H1 (cell line): ENCODE results near the gene LRRC45. TPM values are rescaled to one million over a fixed set of nuclear protein-coding genes. Genes with fewer than 3 reads are reported as not detected.

ENCODE experiments used
- CTCF ChIA-PET: fragments of 300-600 bp; sonication (Branson Sonifier 250); formaldehyde crosslinking; loops from one replicate; lab custom pipeline; 2021; ENCODE audit not compliant: partially characterized antibody; lab: Charles Lee
- POLR2A ChIA-PET: fragments of 300-600 bp; sonication (Branson Sonifier 250); formaldehyde crosslinking; loops from one replicate; lab custom pipeline; 2021; ENCODE audit warnings: inconsistent platforms; ENCODE audit not compliant: partially characterized antibody; lab: Charles Lee
- DNase-seq, 2 experiments: peaks; one replicate each; pipeline versions ENCODE4 v3.0.0 to v3.0.0-alpha.2; 2010 to 2022; ENCODE audit warnings: low spot score in 2 of 2, low read depth in 1 of 2, mixed read lengths in 1 of 2
- FAIRE-seq: peaks from 2 replicates; lab custom pipeline; 2011; peaks lifted over from hg19 to GRCh38; lab: Jason Lieb, UNC
- H2AFZ ChIP-seq: 2 replicates; pipeline ENCODE4 v1.8.1; 2012; ENCODE audit warnings: low read length, inconsistent platforms
- H2AK5ac ChIP-seq: 2 replicates; pipeline ENCODE4 v1.6.1; 2013; ENCODE audit warnings: low read depth, low read length
- H2BK120ac ChIP-seq: replicated peaks from 2 replicates; pipeline ENCODE3; 2013; ENCODE audit warnings: low read depth, low read length, inconsistent platforms
- H2BK12ac ChIP-seq: 2 replicates; pipeline ENCODE4 v1.6.1; 2013; ENCODE audit warnings: low read depth, low read length
- H2BK15ac ChIP-seq: 2 replicates; pipeline ENCODE4 v1.6.1; 2013; ENCODE audit warnings: low read length
- H2BK20ac ChIP-seq: 2 replicates; pipeline ENCODE4 v1.6.1; 2013; ENCODE audit warnings: low read length
- H2BK5ac ChIP-seq: 2 replicates; pipeline ENCODE4 v1.6.1; 2013; ENCODE audit warnings: low read depth, low read length
- H3K14ac ChIP-seq: 2 replicates; pipeline ENCODE4 v1.6.1; 2013; ENCODE audit warnings: inconsistent platforms; ENCODE audit not compliant: insufficient read length
- H3K18ac ChIP-seq: 2 replicates; pipeline ENCODE4 v1.6.1; 2013; ENCODE audit warnings: low read length; ENCODE audit errors: extremely low read depth
- H3K23ac ChIP-seq: 2 replicates; pipeline ENCODE4 v1.6.1; 2013; ENCODE audit warnings: inconsistent platforms; ENCODE audit not compliant: insufficient read length
- H3K23me2 ChIP-seq: 2 replicates; pipeline ENCODE4 v1.6.1; 2013; ENCODE audit warnings: low read depth, low read length
- H3K27ac ChIP-seq: 2 replicates; pipeline ENCODE4 v1.6.1; 2011; ENCODE audit warnings: low read depth, low read length, inconsistent platforms
- H3K27me3 ChIP-seq, 4 experiments: replicated peaks in 1 of 4; 1 replicate in 1 of 4; 2 replicates in 3 of 4; pipeline versions ENCODE4 v1.6.1 to v1.8.1; 2011 to 2013; ENCODE audit warnings: low read length in 3 of 4, mild to moderate bottlenecking in 3 of 4, inconsistent platforms in 2 of 4, mixed read lengths in 2 of 4, moderate library complexity in 1 of 4; ENCODE audit not compliant: control insufficient read depth in 3 of 4, insufficient read depth in 3 of 4; ENCODE audit errors: extremely low read depth in 1 of 4
- H3K36me3 ChIP-seq, 4 experiments: 2 replicates each; pipeline versions ENCODE4 v1.6.1 to v1.8.1; 2011 to 2013; ENCODE audit warnings: mild to moderate bottlenecking in 4 of 4, low read length in 3 of 4, moderate library complexity in 2 of 4, control low read depth in 1 of 4, inconsistent platforms in 1 of 4; ENCODE audit not compliant: insufficient read depth in 4 of 4, control insufficient read depth in 2 of 4
- H3K4ac ChIP-seq: replicated peaks from 2 replicates; pipeline ENCODE3; 2013; ENCODE audit warnings: low read length, low read depth, mixed read lengths, inconsistent platforms; ENCODE audit not compliant: insufficient read length
- H3K4me1 ChIP-seq, 4 experiments: replicated peaks in 1 of 4; 1 replicate in 1 of 4; 2 replicates in 3 of 4; pipeline versions ENCODE4 v1.6.1 to v1.8.1; 2011 to 2013; ENCODE audit warnings: low read length in 3 of 4, inconsistent platforms in 2 of 4, mixed read lengths in 1 of 4; ENCODE audit not compliant: insufficient read depth in 4 of 4, control insufficient read depth in 3 of 4
- H3K4me2 ChIP-seq, 2 experiments: 2 replicates each; pipeline versions ENCODE4 v1.6.1 to v1.8.1; 2011 to 2013; ENCODE audit warnings: low read depth in 2 of 2, low read length in 2 of 2, control low read depth in 1 of 2, inconsistent platforms in 1 of 2, mild to moderate bottlenecking in 1 of 2; ENCODE audit not compliant: insufficient read depth in 1 of 2
- H3K4me3 ChIP-seq, 4 experiments: fragments of 200-600, 300-600 bp in 1 of 4; sonication (generic), shearing (Covaris generic), sonication (Bioruptor Twin) in 1 of 4; 2 replicates each; pipeline versions ENCODE4 v1.5.1 to v1.8.1; 2011 to 2016; ENCODE audit warnings: low read length in 4 of 4, low read depth in 3 of 4, control low read depth in 2 of 4, inconsistent platforms in 2 of 4, mild to moderate bottlenecking in 2 of 4, mixed read lengths in 1 of 4, moderate library complexity in 1 of 4; ENCODE audit not compliant: insufficient read depth in 2 of 4; ENCODE audit errors: extremely low read depth in 1 of 4
- H3K56ac ChIP-seq: replicated peaks from 2 replicates; pipeline ENCODE3; 2013; ENCODE audit warnings: low read depth, mild to moderate bottlenecking, mixed read lengths, low read length, inconsistent platforms; ENCODE audit not compliant: insufficient read length
- H3K79me1 ChIP-seq: 2 replicates; pipeline ENCODE4 v1.6.1; 2013; ENCODE audit warnings: low read depth, low read length, control low read depth
- H3K79me2 ChIP-seq, 2 experiments: 2 replicates each; pipeline versions ENCODE4 v1.6.1 to v1.8.1; 2012 to 2013; ENCODE audit warnings: low read length in 2 of 2, mild to moderate bottlenecking in 2 of 2, inconsistent platforms in 1 of 2; ENCODE audit not compliant: insufficient read depth in 2 of 2, control insufficient read depth in 1 of 2
- H3K9ac ChIP-seq, 4 experiments: replicated peaks in 1 of 4; 1 replicate in 1 of 4; 2 replicates in 3 of 4; pipeline versions ENCODE4 v1.6.1 to v1.8.1; 2011 to 2013; ENCODE audit warnings: low read depth in 3 of 4, low read length in 3 of 4, control low read depth in 2 of 4, mild to moderate bottlenecking in 2 of 4, moderate library complexity in 2 of 4, inconsistent platforms in 1 of 4; ENCODE audit errors: extremely low read depth in 1 of 4
- H3K9me3 ChIP-seq, 2 experiments: 2 replicates each; pipeline versions ENCODE4 v1.6.1 to v1.8.1; 2012 to 2013; ENCODE audit warnings: mild to moderate bottlenecking in 2 of 2, moderate library complexity in 2 of 2, control low read depth in 1 of 2, inconsistent platforms in 1 of 2, low read depth in 1 of 2, low read length in 1 of 2, mixed read lengths in 1 of 2; ENCODE audit not compliant: insufficient read depth in 2 of 2
- H4K20me1 ChIP-seq, 2 experiments: replicated peaks in 1 of 2; 2 replicates each; pipeline versions ENCODE3 to v1.8.1; 2011 to 2013; ENCODE audit warnings: inconsistent platforms in 2 of 2, low read length in 2 of 2, mild to moderate bottlenecking in 1 of 2; ENCODE audit not compliant: insufficient read depth in 2 of 2, control insufficient read depth in 1 of 2
- H4K5ac ChIP-seq: 2 replicates; pipeline ENCODE4 v1.6.1; 2013; ENCODE audit warnings: low read length, low read depth, mixed read lengths, inconsistent platforms; ENCODE audit not compliant: insufficient read length
- H4K8ac ChIP-seq: 2 replicates; pipeline ENCODE4 v1.8.0; 2013; ENCODE audit warnings: mild to moderate bottlenecking, moderate library complexity, low read length, inconsistent platforms; ENCODE audit not compliant: insufficient read depth; ENCODE audit errors: extremely low read depth
- H4K91ac ChIP-seq: replicated peaks from 2 replicates; pipeline ENCODE3; 2013; ENCODE audit warnings: low read length, mixed read lengths, inconsistent platforms; ENCODE audit not compliant: insufficient read length
- ASH2L ChIP-seq: fragments of 200-600, 300-600 bp; sonication (generic); IDR thresholded peaks from one replicate; pipeline ENCODE4 v1.7.1; 2017; ENCODE audit warnings: low read length
- BACH1 ChIP-seq: IDR thresholded peaks from 2 replicates; pipeline ENCODE4 v1.6.1; 2012; ENCODE audit warnings: low read length, improper control_type of control experiment
- CBX5 ChIP-seq: fragments of 300-800, 300-1000 bp; sonication (generic); IDR thresholded peaks from 2 replicates; pipeline ENCODE4 v1.7.1; 2016; ENCODE audit warnings: antibody characterized with exemption, low read length, low read depth
- CREB1 ChIP-seq: IDR thresholded peaks from 2 replicates; pipeline ENCODE4 v1.6.1; 2012; ENCODE audit warnings: inconsistent platforms
- CTBP2 ChIP-seq: IDR thresholded peaks from 2 replicates; pipeline ENCODE4 v1.7.0; 2011; ENCODE audit warnings: borderline replicate concordance, mild to moderate bottlenecking, moderate library complexity, mixed read lengths, low read length; ENCODE audit not compliant: insufficient read depth, insufficient read length
- KDM1A ChIP-seq: fragments of 200-600, 300-600 bp; sonication (generic); IDR thresholded peaks from 2 replicates; pipeline ENCODE4 v1.7.1; 2016; ENCODE audit warnings: mild to moderate bottlenecking, low read length, borderline replicate concordance
- PHF8 ChIP-seq: fragments of 200-600 bp; sonication (generic); conservative IDR thresholded peaks from 2 replicates; pipeline ENCODE4 v1.7.1; 2012; ENCODE audit warnings: low read depth, mild to moderate bottlenecking, inconsistent platforms, low read length, moderate library complexity
- whole genome bisulfite sequencing, 2 experiments: shearing (Covaris generic) in 1 of 2; methylation state at CpG; one replicate each; pipeline versions ENCODE4 v1.1.6 to v1.1.7; 2013 to 2015; ENCODE audit warnings: low lambda C conversion rate in 2 of 2, mixed read lengths in 2 of 2, inconsistent platforms in 1 of 2, low coverage in 1 of 2, missing lambda C conversion rate in 1 of 2; ENCODE audit not compliant: insufficient replicate concordance in 2 of 2, insufficient coverage in 1 of 2, insufficient read length in 1 of 2; ENCODE audit errors: extremely low coverage in 1 of 2, missing lambda C conversion rate in 1 of 2; 5-methylcytosine and 5-hydroxymethylcytosine counted together
- polyA plus RNA-seq, 7 experiments: library from polyadenylated mRNA; depleted of rRNA in 3 of 7; stranded (reverse) in 5 of 7; unstranded in 2 of 7; fragments of >200 nt in 5 of 7; fragments of 200-250 nt in 2 of 7; gene quantifications; 1 replicate in 5 of 7; 2 replicates in 1 of 7; 4 replicates in 1 of 7; pipeline versions ENCODE4 v1.2.1 to v1.2.3, GENCODE V29; 2011 to 2013; ENCODE audit warnings: missing spikeins in 2 of 7, mixed read lengths in 2 of 7
- total RNA-seq: library from RNA; stranded (reverse); fragmentation: NEBNext Ultra II Directional; extraction: Animal tissue kit (Norgen Biotek cat#: 25700); gene quantifications from 2 replicates; pipeline ENCODE4 v1.2.1, GENCODE V29; 2021
- TF ChIP-seq, protein P1 (sequence below), 3 experiments: IDR thresholded peaks; 1 replicate in 2 of 3; 2 replicates in 1 of 3; pipeline versions ENCODE4 v1.5.1 to v1.6.1; 2011; ENCODE audit warnings: low read length in 3 of 3, mild to moderate bottlenecking in 3 of 3, inconsistent platforms in 2 of 3, low read depth in 1 of 3, moderate library complexity in 1 of 3; ENCODE audit not compliant: insufficient read depth in 1 of 3; ENCODE audit errors: control extremely low read depth in 1 of 3
- TF ChIP-seq, protein P2 (sequence below): IDR thresholded peaks from 2 replicates; pipeline ENCODE4 v1.6.1; 2012; ENCODE audit warnings: inconsistent platforms

Gene LRRC45
- total and polyA plus RNA-seq, 2 of the 8 experiments (the other 6 are each of a cell fraction or from before 2014, with no cell fraction given): 11.5 to 29.0 TPM

DNA sequence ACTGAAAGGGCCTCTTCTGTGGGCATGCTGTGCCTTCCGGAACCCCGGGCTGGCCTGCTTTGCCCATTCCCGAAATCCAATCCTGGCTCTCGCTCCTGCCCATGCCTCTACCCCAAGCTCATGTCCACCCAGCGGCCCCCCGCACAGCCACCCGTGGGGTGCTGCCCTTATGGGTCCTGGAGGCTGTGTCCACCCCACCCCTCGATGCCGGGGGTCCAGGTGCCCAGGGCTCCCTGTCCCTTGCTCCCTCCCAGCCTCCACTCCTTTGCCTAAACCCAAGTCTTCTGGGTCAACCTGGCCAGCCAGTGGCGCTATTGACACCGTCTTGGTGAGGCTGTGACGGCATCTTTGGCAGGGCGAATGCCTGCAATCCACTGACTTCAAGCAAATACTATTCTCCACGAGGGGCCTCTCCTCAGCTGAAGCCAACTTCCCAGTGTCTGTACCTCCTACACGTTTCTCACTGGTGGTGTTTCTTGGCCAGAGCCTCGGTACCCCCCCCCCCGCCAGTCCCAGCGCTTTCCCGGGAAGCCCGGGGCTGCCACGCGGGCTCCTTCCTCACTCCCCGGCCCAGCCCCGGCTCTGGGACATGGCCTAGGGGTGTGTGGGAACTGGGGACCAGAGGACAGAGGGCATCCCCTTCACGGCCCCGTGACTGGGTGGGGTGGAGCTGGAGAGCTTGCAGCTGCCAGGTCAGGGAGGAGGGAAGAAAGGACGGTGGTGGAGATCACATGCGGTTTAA lies 54.7 kb downstream of the LRRC45 start:
- CTCF ChIA-PET: interaction anchor here (0.6 to 2.7 kb wide), 14 partner anchors 10 to 208 kb away, joined by 3 to 16 read pairs (median 3); partner anchors contain the start of gene FASN
- H2BK15ac ChIP-seq: no peak overlapping the region
- POLR2A ChIA-PET: interaction anchor here (1.1 to 12.5 kb wide), 12 partner anchors 11 to 60 kb away, joined by 3 to 105 read pairs (median 7); partner anchors contain the start of genes DUS1L, FASN, GPS1 and RAC3
- TF ChIP-seq CREB1 (no peak), KDM1A (no peak), PHF8 (no peak), CBX5 (no peak), CTBP2 (peak; percentile 42), ASH2L (no peak), BACH1 (no peak)
- TF ChIP-seq, protein P1, sequence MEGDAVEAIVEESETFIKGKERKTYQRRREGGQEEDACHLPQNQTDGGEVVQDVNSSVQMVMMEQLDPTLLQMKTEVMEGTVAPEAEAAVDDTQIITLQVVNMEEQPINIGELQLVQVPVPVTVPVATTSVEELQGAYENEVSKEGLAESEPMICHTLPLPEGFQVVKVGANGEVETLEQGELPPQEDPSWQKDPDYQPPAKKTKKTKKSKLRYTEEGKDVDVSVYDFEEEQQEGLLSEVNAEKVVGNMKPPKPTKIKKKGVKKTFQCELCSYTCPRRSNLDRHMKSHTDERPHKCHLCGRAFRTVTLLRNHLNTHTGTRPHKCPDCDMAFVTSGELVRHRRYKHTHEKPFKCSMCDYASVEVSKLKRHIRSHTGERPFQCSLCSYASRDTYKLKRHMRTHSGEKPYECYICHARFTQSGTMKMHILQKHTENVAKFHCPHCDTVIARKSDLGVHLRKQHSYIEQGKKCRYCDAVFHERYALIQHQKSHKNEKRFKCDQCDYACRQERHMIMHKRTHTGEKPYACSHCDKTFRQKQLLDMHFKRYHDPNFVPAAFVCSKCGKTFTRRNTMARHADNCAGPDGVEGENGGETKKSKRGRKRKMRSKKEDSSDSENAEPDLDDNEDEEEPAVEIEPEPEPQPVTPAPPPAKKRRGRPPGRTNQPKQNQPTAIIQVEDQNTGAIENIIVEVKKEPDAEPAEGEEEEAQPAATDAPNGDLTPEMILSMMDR (IDR thresholded peaks at IDR 0.05; ENCODE audit: control extremely low read depth in 1 of 3, insufficient read depth in 1 of 3, low read depth in 1 of 3, low read length in 3 of 3): peak; percentile 26 to 44 (median 33)
- TF ChIP-seq, protein P2, sequence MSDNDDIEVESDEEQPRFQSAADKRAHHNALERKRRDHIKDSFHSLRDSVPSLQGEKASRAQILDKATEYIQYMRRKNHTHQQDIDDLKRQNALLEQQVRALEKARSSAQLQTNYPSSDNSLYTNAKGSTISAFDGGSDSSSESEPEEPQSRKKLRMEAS: no peak

More for the DNA sequence above, 54.7 kb downstream of the LRRC45 start:
- no peaks in the 10 kb centered on the region for H3K9me3 ChIP-seq
- H3K4me2 ChIP-seq: no peak overlapping the region
- H2AFZ ChIP-seq: no peak overlapping the region
- H3K36me3 ChIP-seq: peaks cover 28 to 51% (median 38%) of the 10 kb centered on the region in 4 experiments
- no peak overlapping the region for H2BK12ac ChIP-seq
- no peak overlapping the region for H3K9ac ChIP-seq
- H3K23ac ChIP-seq: no peak overlapping the region
- H3K27ac ChIP-seq: no peak overlapping the region
- no peak overlapping the region for H2BK120ac ChIP-seq
- H4K20me1 ChIP-seq: peaks cover 18 to 28% of the 10 kb centered on the region in 2 experiments
- no peak overlapping the region for H3K4ac ChIP-seq
- H3K14ac ChIP-seq: no peak overlapping the region
- no peaks in the 10 kb centered on the region for H3K4me1 ChIP-seq
- H4K91ac ChIP-seq: no peak overlapping the region
- no peak for DNase-seq
- no peaks in the 10 kb centered on the region for H3K23me2 ChIP-seq
- no peak overlapping the region for H3K56ac ChIP-seq
- no peaks in the 10 kb centered on the region; a peak in 1 of 7 replicates for H3K27me3 ChIP-seq
- no peak overlapping the region for H3K18ac ChIP-seq
- no peak overlapping the region for H2BK5ac ChIP-seq
- FAIRE-seq: no peak
- no peaks in the 10 kb centered on the region for H3K79me2 ChIP-seq
- peaks cover 5% of the 10 kb centered on the region for H3K79me1 ChIP-seq
- H4K5ac ChIP-seq: no peak overlapping the region
- 82% methylated on average over 23 of the region's 28 CpGs; no CpG with 5 or more reads in 1 of the 2 experiments for WGBS, 2 experiments
- H3K4me3 ChIP-seq: no peak overlapping the region
- H2BK20ac ChIP-seq: no peak overlapping the region
- no peak overlapping the region for H2AK5ac ChIP-seq
- 0 out of 2 replicates have a peak overlapping the region, but pooled peaks have one; percentile 68 for H4K8ac ChIP-seq
